Hematopoietic multipotent progenitor cell (in vitro differentiated cells): ENCODE data around the gene EPGN. TPM values are rescaled to one million over a fixed set of nuclear protein-coding genes. Genes with fewer than 3 reads are reported as not detected.

Source experiments
- DNase-seq, 3 donors: peaks; one replicate each; pipeline ENCODE4 v3.0.0-alpha.2; 2011 to 2015; ENCODE audit warnings: low read depth in 2 of 3, low spot score in 2 of 3
- total RNA-seq: library from RNA; depleted of rRNA; stranded (reverse); fragments of >200 nt; gene quantifications from one replicate; pipeline ENCODE4 v1.2.3, GENCODE V29; 2012

Gene EPGN, protein sequence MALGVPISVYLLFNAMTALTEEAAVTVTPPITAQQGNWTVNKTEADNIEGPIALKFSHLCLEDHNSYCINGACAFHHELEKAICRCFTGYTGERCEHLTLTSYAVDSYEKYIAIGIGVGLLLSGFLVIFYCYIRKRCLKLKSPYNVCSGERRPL
- under 0.01 TPM for total RNA-seq

DNA sequence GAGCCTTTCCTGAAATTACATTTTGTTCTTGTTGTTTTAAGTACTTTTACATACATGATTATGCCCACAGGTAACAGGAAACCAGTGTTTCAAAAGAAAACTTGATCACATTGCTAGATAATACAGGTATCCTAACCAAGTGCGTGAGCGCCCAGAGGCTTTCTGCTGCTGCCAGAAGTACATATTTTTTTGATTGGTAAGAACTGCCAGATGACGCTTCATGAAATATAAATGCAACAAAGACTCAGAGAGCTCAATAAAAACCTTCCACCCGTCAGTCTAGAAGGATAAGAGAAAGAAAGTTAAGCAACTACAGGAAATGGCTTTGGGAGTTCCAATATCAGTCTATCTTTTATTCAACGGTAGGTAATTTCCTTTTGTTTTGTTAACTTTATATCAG, at the start of gene EPGN:
EPGN (plus strand) TSS at position 256 of the 400 bp plus-strand sequence; CDS start at position 320, 64 bp downstream.
- no peak for DNase-seq

DNA sequence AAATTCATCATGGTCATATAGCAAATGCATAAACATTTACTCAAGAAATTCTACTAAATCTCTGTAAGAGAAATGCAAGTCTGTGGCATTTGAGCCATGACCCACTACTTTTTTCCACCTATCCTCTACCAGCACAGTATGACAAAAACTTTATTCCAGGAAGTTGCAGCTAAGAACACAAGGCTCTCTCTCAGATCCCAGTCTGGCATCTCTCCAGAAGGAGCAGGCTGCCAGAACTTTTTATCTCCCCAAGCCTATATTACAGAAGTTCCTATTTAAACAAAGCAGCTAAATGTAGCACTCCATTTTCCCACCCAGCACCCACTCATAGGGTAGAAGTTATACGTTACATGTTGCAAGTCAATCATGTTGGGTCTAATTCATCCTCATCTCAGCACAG, 49.3 kb upstream of the EPGN start:
- DNase-seq = no peak

GRCh38 chr4:74260036-74260435, 48.2 kb upstream of the EPGN start:
- DNase-seq = no peak

- no peak for DNase-seq
Observed at GRCh38 chr4:74262522-74262921, 45.7 kb upstream of the EPGN start.

GRCh38 chr4:74263551-74263950, 44.7 kb upstream of the EPGN start:
- no peak for DNase-seq

- DNase-seq = no peak
Observed at GRCh38 chr4:74266081-74266480, 42.2 kb upstream of the EPGN start.

GRCh38 chr4:74267998-74268606, 40.2 kb upstream of the EPGN start:
- DNase-seq = no peak

GRCh38 chr4:74268643-74269042, 39.6 kb upstream of the EPGN start:
- no peak for DNase-seq

- DNase-seq = no peak
Observed at GRCh38 chr4:74278490-74278889, 29.8 kb upstream of the EPGN start.

DNA sequence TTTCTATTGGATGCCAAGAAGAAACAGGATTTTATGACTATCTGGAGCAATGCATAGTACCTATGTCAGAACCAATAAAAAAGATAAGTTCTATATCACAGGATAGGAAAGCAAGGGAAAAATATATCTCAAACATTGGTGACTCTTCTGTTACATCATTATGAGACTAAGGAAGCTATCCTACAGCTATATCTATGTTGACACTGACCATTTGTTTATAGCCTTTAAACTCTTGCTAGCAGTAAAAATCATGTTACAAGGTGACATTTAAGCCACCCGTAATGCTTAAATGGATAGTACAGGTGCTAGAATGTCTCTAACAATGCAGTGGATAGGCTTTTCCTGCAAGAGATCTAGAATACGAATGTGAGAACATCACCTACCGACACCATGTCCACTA, 28.6 kb upstream of the EPGN start:
- DNase-seq = no peak

GRCh38 chr4:74282926-74283325, 25.3 kb upstream of the EPGN start:
- no peak for DNase-seq

GRCh38 chr4:74283614-74284013, 24.7 kb upstream of the EPGN start:
- no peak for DNase-seq

GRCh38 chr4:74284053-74284452, 24.2 kb upstream of the EPGN start:
- DNase-seq = no peak

DNA sequence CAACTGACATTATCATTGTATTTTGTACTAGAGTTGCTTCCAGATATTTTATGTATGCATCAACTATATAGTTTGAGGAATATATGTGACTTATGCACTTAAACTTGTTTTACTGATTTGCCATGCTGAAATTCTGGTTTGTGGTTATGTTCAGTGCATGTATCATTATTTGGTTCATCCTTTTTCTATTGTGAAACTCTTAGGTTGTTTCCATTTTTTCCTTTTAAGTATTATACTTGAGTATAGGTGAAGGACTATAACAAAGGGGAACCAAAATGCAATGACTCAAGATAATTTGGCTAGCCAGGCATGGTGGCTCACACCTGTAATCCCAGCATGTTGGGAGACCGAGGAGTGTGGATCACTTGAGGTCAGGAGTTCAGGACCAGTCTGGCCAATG, 21.1 kb upstream of the EPGN start:
- no peak for DNase-seq

- DNase-seq = no peak
Observed at GRCh38 chr4:74287791-74288190, 20.5 kb upstream of the EPGN start.

DNA sequence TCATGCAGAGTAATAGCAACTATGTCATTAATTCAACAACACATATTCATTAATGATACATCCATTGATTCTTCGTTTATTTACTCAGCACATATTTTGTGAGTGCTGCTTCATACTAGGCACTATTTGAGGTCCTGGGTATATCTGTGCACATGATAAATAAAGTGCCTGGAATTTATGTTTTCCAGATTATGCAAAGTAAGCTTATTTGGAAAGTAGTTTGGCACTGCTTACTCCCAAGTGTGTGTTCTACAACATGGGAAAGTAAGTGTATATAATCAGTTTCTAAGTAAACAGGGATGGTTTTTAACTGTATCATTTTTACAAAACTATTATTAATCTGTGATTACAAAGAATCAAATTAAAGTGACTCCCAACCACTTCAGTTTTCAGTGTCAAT, 16.8 kb upstream of the EPGN start:
- DNase-seq = no peak

GRCh38 chr4:74292111-74292870, 16.0 kb upstream of the EPGN start:
- DNase-seq = no peak

DNA sequence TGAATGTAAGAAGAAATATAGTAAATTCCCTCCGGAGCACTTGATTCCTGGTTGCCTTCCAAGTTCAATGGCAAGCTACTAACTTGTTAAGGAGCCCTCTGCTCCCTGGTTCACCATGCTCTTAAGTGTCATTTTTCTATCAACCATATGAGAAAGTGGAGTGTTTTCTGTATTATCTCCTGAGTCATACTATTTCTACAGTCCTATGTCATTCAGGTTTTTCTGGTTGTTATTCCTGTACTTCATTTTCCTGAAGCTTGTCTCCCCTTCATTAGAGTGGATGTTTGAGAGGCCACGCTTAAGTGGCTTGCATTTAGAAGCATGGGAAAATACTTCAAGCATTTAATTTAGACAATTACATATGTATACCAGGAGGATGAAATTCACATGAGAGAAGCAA, 14.7 kb upstream of the EPGN start:
- no peak for DNase-seq

- no peak for DNase-seq
Observed at GRCh38 chr4:74294681-74295080, 13.6 kb upstream of the EPGN start.

GRCh38 chr4:74297539-74297938, 10.7 kb upstream of the EPGN start:
- DNase-seq = no peak

GRCh38 chr4:74304095-74304625, 4.1 kb upstream of the EPGN start:
- no peak for DNase-seq

- no peak for DNase-seq
Observed at GRCh38 chr4:74305000-74305399, 3.3 kb upstream of the EPGN start.
